ENCODE measurements around the gene SLIT3.

The SLIT3 gene

DNA sequence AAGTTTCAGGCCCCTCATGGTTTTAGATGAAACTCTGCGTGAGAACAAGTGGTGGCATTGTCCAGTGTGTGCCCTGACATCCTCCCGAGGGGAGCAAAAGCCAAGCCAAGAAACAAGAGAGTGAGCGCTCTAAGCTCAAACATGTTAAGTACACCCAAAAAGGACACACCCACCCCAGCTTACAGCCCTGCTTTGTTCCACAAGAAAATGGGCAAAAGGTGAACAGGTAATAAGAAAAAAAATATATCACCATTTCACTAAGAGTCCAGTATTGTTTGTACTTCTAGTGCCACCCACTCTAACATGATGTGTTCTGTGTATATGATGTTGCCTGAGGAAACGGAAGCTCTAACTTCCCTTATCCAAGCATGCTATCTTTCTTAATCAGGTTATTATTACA is 278.2 kb downstream of the SLIT3 start:
- DNase-seq (ENCODE audit: low read depth), result no peak
- no peak overlapping the region for H3K4me3 ChIP-seq (ENCODE audit: low read length)
- TF ChIP-seq, protein P1, sequence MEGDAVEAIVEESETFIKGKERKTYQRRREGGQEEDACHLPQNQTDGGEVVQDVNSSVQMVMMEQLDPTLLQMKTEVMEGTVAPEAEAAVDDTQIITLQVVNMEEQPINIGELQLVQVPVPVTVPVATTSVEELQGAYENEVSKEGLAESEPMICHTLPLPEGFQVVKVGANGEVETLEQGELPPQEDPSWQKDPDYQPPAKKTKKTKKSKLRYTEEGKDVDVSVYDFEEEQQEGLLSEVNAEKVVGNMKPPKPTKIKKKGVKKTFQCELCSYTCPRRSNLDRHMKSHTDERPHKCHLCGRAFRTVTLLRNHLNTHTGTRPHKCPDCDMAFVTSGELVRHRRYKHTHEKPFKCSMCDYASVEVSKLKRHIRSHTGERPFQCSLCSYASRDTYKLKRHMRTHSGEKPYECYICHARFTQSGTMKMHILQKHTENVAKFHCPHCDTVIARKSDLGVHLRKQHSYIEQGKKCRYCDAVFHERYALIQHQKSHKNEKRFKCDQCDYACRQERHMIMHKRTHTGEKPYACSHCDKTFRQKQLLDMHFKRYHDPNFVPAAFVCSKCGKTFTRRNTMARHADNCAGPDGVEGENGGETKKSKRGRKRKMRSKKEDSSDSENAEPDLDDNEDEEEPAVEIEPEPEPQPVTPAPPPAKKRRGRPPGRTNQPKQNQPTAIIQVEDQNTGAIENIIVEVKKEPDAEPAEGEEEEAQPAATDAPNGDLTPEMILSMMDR (conservative IDR thresholded peaks at IDR 0.05; ENCODE audit: low read length), result no peak

DNA sequence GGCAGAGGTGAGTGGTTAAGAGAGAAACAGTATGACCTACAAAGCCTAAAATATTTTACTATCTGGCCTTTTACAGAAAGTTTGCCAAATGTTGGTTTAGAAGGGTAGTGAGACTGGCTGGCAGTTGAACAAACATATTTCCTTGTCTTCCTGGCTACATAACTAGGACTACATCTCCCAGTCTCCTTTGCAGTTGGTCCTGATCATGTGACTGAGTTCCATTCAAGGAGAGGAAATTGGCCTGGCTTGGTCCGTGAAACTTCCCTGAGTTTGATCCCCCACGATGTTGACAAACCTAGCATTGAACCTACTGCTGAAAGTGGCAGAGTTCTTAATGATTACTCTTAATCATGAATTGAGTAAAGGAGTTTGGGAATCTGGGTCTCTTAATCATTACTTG is 280.8 kb downstream of the SLIT3 start:
- TF ChIP-seq, protein P1 (conservative IDR thresholded peaks at IDR 0.05; ENCODE audit: low read length), result no peak
- DNase-seq (ENCODE audit: low read depth), result peak; percentile 14
- no peak overlapping the region for H3K4me3 ChIP-seq (ENCODE audit: low read length)

DNA sequence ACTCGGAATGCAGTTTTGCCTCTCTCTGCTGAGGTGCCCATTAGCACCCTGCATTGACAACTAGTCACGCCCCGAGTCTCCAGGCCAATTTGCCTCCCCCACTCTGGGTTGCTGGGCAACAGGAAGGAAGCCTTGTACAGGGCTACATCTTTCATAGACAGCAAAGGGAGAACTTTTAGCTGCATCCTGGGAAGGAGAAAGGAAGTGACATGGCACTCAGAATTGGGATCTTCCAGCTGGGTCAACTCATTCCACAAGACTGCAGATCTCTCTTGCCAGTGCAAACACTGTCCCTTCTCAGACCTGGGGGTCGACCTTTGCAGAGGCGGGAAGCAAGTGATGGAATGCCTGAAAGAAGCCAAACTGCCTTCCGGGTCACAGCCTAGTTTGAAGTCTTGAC is 282.0 kb downstream of the SLIT3 start:
- H3K4me3 ChIP-seq (ENCODE audit: low read length), result no peak overlapping the region
- no peak for DNase-seq (ENCODE audit: low read depth)
- TF ChIP-seq, protein P1 (conservative IDR thresholded peaks at IDR 0.05; ENCODE audit: low read length), result no peak

DNA sequence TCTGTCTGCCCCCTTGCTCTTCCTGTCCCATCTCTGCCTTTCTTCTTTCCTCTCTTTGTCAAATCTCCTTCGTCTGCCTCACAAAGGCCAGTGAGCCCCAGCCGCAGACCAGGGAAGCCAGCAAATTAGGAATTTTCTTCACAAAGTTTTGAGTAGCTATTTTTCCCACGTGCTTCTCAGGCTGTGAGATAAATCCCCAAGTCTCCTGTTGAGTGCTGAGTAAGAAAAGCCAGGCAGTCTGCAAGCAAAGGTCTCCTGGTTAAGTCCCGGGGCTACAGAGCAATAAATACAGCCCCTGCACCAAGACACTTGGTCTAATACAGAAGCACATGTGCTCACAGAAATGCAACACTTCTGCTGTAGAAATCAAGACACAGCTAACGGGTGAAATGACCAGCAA is 284.9 kb downstream of the SLIT3 start:
- no peak for DNase-seq (ENCODE audit: low read depth)
- TF ChIP-seq, protein P1 (conservative IDR thresholded peaks at IDR 0.05; ENCODE audit: low read length), result no peak
- H3K4me3 ChIP-seq (ENCODE audit: low read length), result no peak overlapping the region

DNA sequence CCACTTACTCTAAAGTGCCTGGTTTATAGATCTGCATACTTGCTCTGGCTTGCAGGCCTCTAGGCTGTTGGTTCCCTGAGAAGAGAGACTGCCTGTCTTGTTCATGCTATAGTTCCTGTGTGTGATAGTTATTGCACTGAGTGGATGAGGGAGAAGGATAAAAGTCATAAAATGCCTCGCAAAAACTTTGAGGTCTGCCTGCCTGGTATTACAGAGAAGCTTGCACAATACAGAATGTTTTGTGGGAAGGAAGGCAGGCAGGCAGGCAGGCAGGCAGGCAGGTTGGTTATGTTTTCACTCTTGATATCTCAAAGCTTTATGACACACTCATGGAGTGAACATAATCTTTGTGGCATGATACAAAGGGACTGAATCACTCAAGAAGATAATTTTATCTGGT is 287.1 kb downstream of the SLIT3 start:
- TF ChIP-seq, protein P1 (conservative IDR thresholded peaks at IDR 0.05; ENCODE audit: low read length), result no peak
- DNase-seq (ENCODE audit: low read depth), result peak; percentile 52
- H3K4me3 ChIP-seq (ENCODE audit: low read length), result no peak overlapping the region

DNA sequence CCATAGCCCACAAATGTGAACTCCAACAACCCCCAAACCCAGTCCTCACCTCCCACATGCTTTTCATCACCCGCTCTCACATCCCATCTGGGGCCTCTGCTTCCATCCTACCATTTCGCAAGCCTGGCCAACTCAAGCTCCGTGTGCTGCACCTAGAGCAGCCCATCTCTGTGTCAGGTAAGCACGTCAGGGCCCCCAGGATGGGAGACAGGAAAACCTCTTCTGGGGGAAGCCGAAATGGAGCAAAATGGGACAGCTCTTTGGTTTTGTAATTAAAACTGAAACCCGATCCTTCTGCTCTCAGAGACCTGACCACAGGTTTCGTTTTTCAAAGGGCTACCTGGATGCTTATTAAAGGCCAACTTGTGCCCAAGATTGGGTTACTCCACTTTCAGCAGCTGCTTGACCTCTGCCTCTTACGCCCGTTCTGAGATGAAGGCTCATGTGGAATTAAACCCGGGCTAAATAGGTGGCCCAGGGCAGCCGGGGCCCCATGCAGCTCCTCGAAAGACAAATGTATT is 287.7 kb downstream of the SLIT3 start:
- TF ChIP-seq, protein P1 (conservative IDR thresholded peaks at IDR 0.05; ENCODE audit: low read length), result no peak
- no peak for DNase-seq (ENCODE audit: low read depth)
- no peak overlapping the region for H3K4me3 ChIP-seq (ENCODE audit: low read length)

DNA sequence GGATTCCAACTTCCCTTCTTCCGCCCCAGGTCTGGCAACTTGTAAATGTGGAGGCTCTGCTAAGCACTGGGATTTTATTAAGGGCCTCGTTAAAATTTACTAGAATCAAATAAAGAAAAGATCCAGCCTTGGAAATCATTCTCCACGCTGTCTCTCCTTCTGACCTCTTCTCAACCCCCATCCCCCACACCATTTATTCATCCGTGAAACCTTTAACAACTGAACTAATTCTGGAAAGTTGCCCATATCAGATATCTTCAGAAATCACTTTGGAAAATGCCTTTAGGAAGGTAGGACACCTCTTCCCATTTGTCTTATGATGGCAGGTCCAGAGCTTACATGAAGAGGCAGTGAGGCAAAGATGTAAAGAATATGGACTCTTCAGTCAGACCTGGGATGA is 288.5 kb downstream of the SLIT3 start:
- no peak overlapping the region for H3K4me3 ChIP-seq (ENCODE audit: low read length)
- DNase-seq (ENCODE audit: low read depth), result no peak
- TF ChIP-seq, protein P1 (conservative IDR thresholded peaks at IDR 0.05; ENCODE audit: low read length), result no peak
